Fibroblast of pulmonary artery (primary cell): ENCODE results near the gene MRC1.

Experiments
- DNase-seq: peaks from one replicate; pipeline ENCODE4 v3.0.0-alpha.2; 2010; ENCODE audit warnings: low read depth
- H3K4me3 ChIP-seq: replicated peaks from 2 replicates; pipeline ENCODE4 v1.5.1; 2011; ENCODE audit warnings: low read depth, mild to moderate bottlenecking, control low read depth, low read length, moderate library complexity
- CTCF ChIP-seq: IDR thresholded peaks from 2 replicates; pipeline ENCODE4 v1.5.1; 2011; ENCODE audit warnings: mild to moderate bottlenecking, control low read depth, low read length, inconsistent platforms; ENCODE audit errors: missing control alignments

Gene MRC1

GRCh38 chr10:17808971-17809841 lies at the start of gene MRC1:
Gene MRC1 (plus strand): TSS chr10:17809348. CDS start chr10:17809466, 118 bp downstream.
- TF ChIP-seq CTCF, result no peak
- no peak for DNase-seq
- no peak within 1 kb of the TSS for H3K4me3 ChIP-seq

GRCh38 chr10:17764142-17764541 lies 45.0 kb upstream of the MRC1 start:
- no peak for TF ChIP-seq CTCF
- no peak overlapping the region for H3K4me3 ChIP-seq
- DNase-seq, result no peak

GRCh38 chr10:17765602-17766001 lies 43.5 kb upstream of the MRC1 start:
- H3K4me3 ChIP-seq, result no peak overlapping the region
- no peak for DNase-seq
- TF ChIP-seq CTCF, result no peak

- H3K4me3 ChIP-seq, result no peak overlapping the region
- TF ChIP-seq CTCF, result no peak
- DNase-seq, result peak; percentile 54
Observed at GRCh38 chr10:17766731-17767130, 42.4 kb upstream of the MRC1 start.

GRCh38 chr10:17768496-17768895 lies 40.7 kb upstream of the MRC1 start:
- peak; percentile 31 for DNase-seq
- H3K4me3 ChIP-seq, result no peak overlapping the region
- no peak for TF ChIP-seq CTCF

- DNase-seq, result peak; percentile 91
- TF ChIP-seq CTCF, result no peak
- no peak overlapping the region for H3K4me3 ChIP-seq
Observed at GRCh38 chr10:17768957-17769356, 40.2 kb upstream of the MRC1 start.

GRCh38 chr10:17771017-17771416 lies 38.1 kb upstream of the MRC1 start:
- no peak overlapping the region for H3K4me3 ChIP-seq
- no peak for TF ChIP-seq CTCF
- no peak for DNase-seq
